Caco-2 (cell line): ENCODE data around the gene FMO1. TPM values are rescaled to one million over a fixed set of nuclear protein-coding genes. Genes with fewer than 3 reads are reported as not detected.

ENCODE experiments used
- BruUV-seq: library from RNA; stranded (reverse); fragments of 400-500 nt; replicated peaks from 2 replicates; lab custom pipeline; 2021; lab: Mats Ljungman, UMichigan
- CTCF ChIA-PET: fragments of 300-600 bp; sonication (Branson Sonifier 250); formaldehyde crosslinking; loops from one replicate; lab custom pipeline; 2022; ENCODE audit warnings: antibody characterized with exemption; lab: Charles Lee
- POLR2A ChIA-PET: fragments of 300-600 bp; sonication (Branson Sonifier 250); formaldehyde crosslinking; loops from one replicate; lab custom pipeline; 2022; ENCODE audit warnings: antibody characterized with exemption; lab: Charles Lee
- DNase-seq, 2 experiments: peaks; one replicate each; pipeline versions ENCODE4 v3.0.0 to v3.0.0-alpha.2; 2020 to 2022
- H3K27me3 ChIP-seq: replicated peaks from 2 replicates; pipeline ENCODE4 v1.6.0; 2011; ENCODE audit warnings: low read length; ENCODE audit not compliant: control insufficient read depth, insufficient read depth
- H3K36me3 ChIP-seq: 2 replicates; pipeline ENCODE4 v1.5.1; 2011; ENCODE audit warnings: low read length; ENCODE audit not compliant: control insufficient read depth, insufficient read depth
- H3K4me1 ChIP-seq: fragments of 250-450 bp; sonication (Bioruptor Pico); 2 replicates; pipeline ENCODE4 v1.5.1; 2020; ENCODE audit warnings: mild to moderate bottlenecking
- H3K4me3 ChIP-seq: 2 replicates; pipeline ENCODE4 v1.5.1; 2011; ENCODE audit warnings: low read depth, mild to moderate bottlenecking, control low read depth, low read length
- H3K9me3 ChIP-seq: fragments of 250-450 bp; sonication (Bioruptor Pico); 2 replicates; pipeline ENCODE4 v1.5.1; 2020; ENCODE audit warnings: mild to moderate bottlenecking, moderate library complexity
- H3K27ac Mint-ChIP-seq: one replicate; pipeline ENCODE4 v1.8.0; 2022; ENCODE audit warnings: mixed read lengths; ENCODE audit not compliant: unreplicated experiment
- H3K27me3 Mint-ChIP-seq: one replicate; pipeline ENCODE4 v1.8.0; 2022; ENCODE audit warnings: mixed read lengths; ENCODE audit not compliant: insufficient read depth, unreplicated experiment
- H3K36me3 Mint-ChIP-seq: one replicate; pipeline ENCODE4 v1.8.0; 2022; ENCODE audit warnings: mild to moderate bottlenecking, mixed read lengths; ENCODE audit not compliant: insufficient read depth, unreplicated experiment
- H3K4me1 Mint-ChIP-seq: one replicate; pipeline ENCODE4 v1.8.0; 2022; ENCODE audit warnings: low read depth, mixed read lengths; ENCODE audit not compliant: unreplicated experiment
- H3K4me3 Mint-ChIP-seq: one replicate; pipeline ENCODE4 v1.8.0; 2022; ENCODE audit warnings: mild to moderate bottlenecking, moderate library complexity, mixed read lengths; ENCODE audit not compliant: unreplicated experiment
- H3K9me3 Mint-ChIP-seq: one replicate; pipeline ENCODE4 v1.8.0; 2022; ENCODE audit warnings: mixed read lengths; ENCODE audit not compliant: unreplicated experiment
- intact Hi-C: fragments of 100-400 bp; cut with micrococcal nuclease; formaldehyde crosslinking; loops from one replicate; pipeline ENCODE4 v1.10.0; 2022; ENCODE audit not compliant: unreplicated experiment
- total RNA-seq: library from RNA; stranded (reverse); gene quantifications from 2 replicates; pipeline ENCODE4 v1.2.3, GENCODE V29; 2022
- TF ChIP-seq, protein P1 (sequence below), 2 experiments: fragments of 200-600 bp in 1 of 2; IDR thresholded peaks; 1 replicate in 1 of 2; 2 replicates in 1 of 2; pipeline versions ENCODE4 v1.5.1 to v1.8.0; 2011 to 2022; ENCODE audit warnings: antibody characterized with exemption in 1 of 2, control low read depth in 1 of 2, inconsistent platforms in 1 of 2, low read depth in 1 of 2, low read length in 1 of 2, mild to moderate bottlenecking in 1 of 2, moderate library complexity in 1 of 2; ENCODE audit not compliant: insufficient read depth in 1 of 2, severe bottlenecking in 1 of 2, unreplicated experiment in 1 of 2

FMO1 gene
- total RNA-seq, 1 experiment from 2014 or later = not detected

DNA sequence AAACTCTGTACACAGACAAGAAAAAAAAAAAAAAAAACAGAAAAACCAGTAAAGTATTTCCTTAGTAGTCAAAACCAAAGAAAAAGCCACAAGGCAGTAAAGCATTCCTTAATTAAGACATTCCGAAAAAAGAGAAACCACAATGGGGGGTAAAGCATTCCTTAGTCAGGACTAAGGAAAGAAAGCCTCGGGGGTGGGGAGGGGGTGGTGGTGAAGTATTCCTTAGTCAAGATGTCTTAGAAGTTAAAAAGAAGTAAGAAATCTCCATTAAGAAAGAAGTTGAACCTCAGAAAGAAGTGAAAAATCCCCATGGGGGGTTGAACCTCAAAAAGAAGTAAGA, 28.2 kb upstream of the FMO1 start:
- Mint-ChIP-seq H3K27ac (no peak overlapping the region), H3K4me3 (no peak overlapping the region), H3K36me3 (no peaks in the 10 kb centered on the region), H3K27me3 (no peaks in the 10 kb centered on the region), H3K9me3 (no peaks in the 10 kb centered on the region), H3K4me1 (peaks cover 15% of the 10 kb centered on the region)
- CTCF ChIA-PET = no interaction called here
- H3K4me3 ChIP-seq = no peak overlapping the region
- no peaks in the 10 kb centered on the region for H3K27me3 ChIP-seq
- no TSS peak for BruUV-seq
- TF ChIP-seq, protein P1, sequence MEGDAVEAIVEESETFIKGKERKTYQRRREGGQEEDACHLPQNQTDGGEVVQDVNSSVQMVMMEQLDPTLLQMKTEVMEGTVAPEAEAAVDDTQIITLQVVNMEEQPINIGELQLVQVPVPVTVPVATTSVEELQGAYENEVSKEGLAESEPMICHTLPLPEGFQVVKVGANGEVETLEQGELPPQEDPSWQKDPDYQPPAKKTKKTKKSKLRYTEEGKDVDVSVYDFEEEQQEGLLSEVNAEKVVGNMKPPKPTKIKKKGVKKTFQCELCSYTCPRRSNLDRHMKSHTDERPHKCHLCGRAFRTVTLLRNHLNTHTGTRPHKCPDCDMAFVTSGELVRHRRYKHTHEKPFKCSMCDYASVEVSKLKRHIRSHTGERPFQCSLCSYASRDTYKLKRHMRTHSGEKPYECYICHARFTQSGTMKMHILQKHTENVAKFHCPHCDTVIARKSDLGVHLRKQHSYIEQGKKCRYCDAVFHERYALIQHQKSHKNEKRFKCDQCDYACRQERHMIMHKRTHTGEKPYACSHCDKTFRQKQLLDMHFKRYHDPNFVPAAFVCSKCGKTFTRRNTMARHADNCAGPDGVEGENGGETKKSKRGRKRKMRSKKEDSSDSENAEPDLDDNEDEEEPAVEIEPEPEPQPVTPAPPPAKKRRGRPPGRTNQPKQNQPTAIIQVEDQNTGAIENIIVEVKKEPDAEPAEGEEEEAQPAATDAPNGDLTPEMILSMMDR (IDR thresholded peaks at IDR 0.05; ENCODE audit: insufficient read depth in 1 of 2, low read depth in 1 of 2, low read length in 1 of 2, severe bottlenecking in 1 of 2, unreplicated experiment in 1 of 2) = no peak
- H3K36me3 ChIP-seq = no peaks in the 10 kb centered on the region
- POLR2A ChIA-PET = no interaction called here
- intact Hi-C loops = no loop called here
- DNase-seq = no peak
- no peaks in the 10 kb centered on the region for H3K4me1 ChIP-seq
- H3K9me3 ChIP-seq = no peaks in the 10 kb centered on the region; the same call in 1 of the 2 replicates

DNA sequence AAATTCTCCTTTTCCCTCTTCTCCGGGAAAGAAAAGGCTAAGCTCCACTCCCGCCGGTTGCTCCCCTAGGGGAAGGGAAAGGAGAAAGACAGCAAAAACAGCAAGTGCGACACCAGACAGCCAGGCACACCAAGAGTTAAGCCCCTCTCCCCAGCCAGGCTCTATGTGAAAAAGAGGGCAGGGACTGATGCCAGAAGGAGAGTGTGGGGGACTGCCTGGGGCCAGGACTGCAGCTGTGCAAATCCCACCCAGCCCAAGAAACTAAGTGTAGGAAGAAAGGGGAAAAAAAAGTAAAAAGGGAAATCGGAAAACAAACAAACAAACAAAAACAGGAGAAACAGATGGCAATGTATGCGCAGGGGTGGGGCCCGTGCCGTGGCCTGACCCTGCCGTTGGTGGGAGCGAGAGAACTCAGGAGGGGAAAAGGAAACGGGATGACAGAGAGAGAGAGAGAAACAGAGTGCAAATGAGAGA, 27.7 kb upstream of the FMO1 start:
- POLR2A ChIA-PET = no interaction called here
- peaks cover 15% of the 10 kb centered on the region for H3K4me1 Mint-ChIP-seq
- Histone ChIP-seq H3K9me3 (no peaks in the 10 kb centered on the region; the same call in 1 of the 2 replicates), H3K4me3 (no peak overlapping the region), H3K27me3 (no peaks in the 10 kb centered on the region), H3K4me1 (no peaks in the 10 kb centered on the region), H3K36me3 (no peaks in the 10 kb centered on the region)
- no peaks in the 10 kb centered on the region for H3K27me3 Mint-ChIP-seq
- TF ChIP-seq, protein P1 (IDR thresholded peaks at IDR 0.05; ENCODE audit: insufficient read depth in 1 of 2, low read depth in 1 of 2, low read length in 1 of 2, severe bottlenecking in 1 of 2, unreplicated experiment in 1 of 2) = no peak
- BruUV-seq = no TSS peak
- intact Hi-C loops = no loop called here
- CTCF ChIA-PET = no interaction called here
- H3K9me3 Mint-ChIP-seq = no peaks in the 10 kb centered on the region
- no peak for DNase-seq
- H3K36me3 Mint-ChIP-seq = no peaks in the 10 kb centered on the region
- peak overlapping the region; percentile 4 for H3K27ac Mint-ChIP-seq
- H3K4me3 Mint-ChIP-seq = peak overlapping the region; percentile 23

DNA sequence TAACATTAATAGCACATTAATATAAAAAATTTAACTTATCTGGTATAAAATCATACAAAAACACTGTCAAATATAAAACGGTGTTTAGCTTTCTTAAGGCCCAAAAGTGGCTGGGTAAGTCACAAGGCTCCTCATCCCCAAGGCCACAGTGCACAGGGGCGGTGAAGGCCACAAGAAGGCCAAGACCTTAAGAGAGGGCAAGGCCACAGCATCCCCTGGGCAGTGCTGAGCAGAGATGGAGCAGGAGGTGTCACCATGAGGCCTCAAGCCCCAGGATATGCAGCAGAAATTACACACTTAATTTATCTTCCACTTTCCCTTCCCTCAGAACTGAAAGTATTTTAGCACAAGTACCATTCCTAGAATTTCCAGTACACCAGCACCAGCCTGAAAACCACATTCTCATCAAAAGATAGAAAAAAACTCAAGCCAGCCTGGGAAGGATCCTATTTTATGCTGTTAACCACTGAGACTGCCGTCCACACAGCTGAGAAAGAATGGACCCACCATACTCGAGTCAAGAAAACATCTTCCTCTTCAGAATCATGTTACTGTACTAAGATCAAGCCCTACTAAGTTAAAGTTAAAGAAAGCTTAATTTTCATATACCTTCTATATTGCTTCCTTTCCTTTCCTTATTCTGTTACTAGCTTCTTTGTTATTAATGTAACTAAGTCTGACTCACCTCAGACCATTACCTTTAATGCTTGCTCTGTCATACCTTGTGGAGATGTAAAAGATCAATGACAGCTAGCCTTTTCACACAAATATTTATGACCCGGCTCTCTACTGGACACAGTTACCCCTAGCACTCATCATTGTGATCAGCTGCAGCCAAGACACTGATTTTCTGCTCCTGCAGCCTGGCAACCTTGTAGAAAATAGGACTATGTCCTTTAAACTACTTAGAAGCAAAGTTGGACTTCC, 26.4 kb upstream of the FMO1 start:
- no peak overlapping the region for H3K4me3 Mint-ChIP-seq
- H3K27ac Mint-ChIP-seq = peak overlapping the region; percentile 7
- H3K36me3 ChIP-seq = no peaks in the 10 kb centered on the region
- DNase-seq = no peak
- no peaks in the 10 kb centered on the region for H3K27me3 ChIP-seq
- ChIA-PET CTCF (no interaction called here), POLR2A (no interaction called here)
- no peaks in the 10 kb centered on the region for H3K27me3 Mint-ChIP-seq
- no peaks in the 10 kb centered on the region for H3K36me3 Mint-ChIP-seq
- H3K9me3 ChIP-seq = no peaks in the 10 kb centered on the region; the same call in 1 of the 2 replicates
- no peaks in the 10 kb centered on the region for H3K4me1 ChIP-seq
- H3K4me1 Mint-ChIP-seq = peaks cover 15% of the 10 kb centered on the region
- intact Hi-C loops = no loop called here
- TF ChIP-seq, protein P1 (IDR thresholded peaks at IDR 0.05; ENCODE audit: insufficient read depth in 1 of 2, low read depth in 1 of 2, low read length in 1 of 2, severe bottlenecking in 1 of 2, unreplicated experiment in 1 of 2) = no peak
- H3K9me3 Mint-ChIP-seq = no peaks in the 10 kb centered on the region
- H3K4me3 ChIP-seq = no peak overlapping the region
- no TSS peak for BruUV-seq
